A549 (cell line): ENCODE results near the gene SLC22A13. TPM values are rescaled to one million over a fixed set of nuclear protein-coding genes. Genes with fewer than 3 reads are reported as not detected.

ENCODE experiments used
- ATAC-seq, 2 experiments: fragments of 200-7000 bp in 1 of 2; fragments of >200 bp in 1 of 2; cut with Nextera tagmentation in 1 of 2; cut with Tn5 transposase in 1 of 2; 3 replicates each; pipeline versions ENCODE4 v1.8.0 to v1.9.1; 2018 to 2020; ENCODE audit warnings: mild to moderate bottlenecking in 1 of 2, moderate library complexity in 1 of 2
- CTCF ChIA-PET: fragments of 300-600 bp; sonication (Branson Sonifier 250); formaldehyde crosslinking; extraction: SDS; loops from one replicate; lab custom pipeline; 2021; ENCODE audit warnings: antibody characterized with exemption, inconsistent platforms; lab: Yijun Ruan, JAX
- POLR2A ChIA-PET: fragments of 350-600 bp; formaldehyde crosslinking; extraction: SDS; loops from one replicate; lab custom pipeline; 2021; ENCODE audit warnings: antibody characterized with exemption, inconsistent platforms; lab: Yijun Ruan, JAX
- DNase-seq, 2 experiments: peaks; one replicate each; pipeline versions ENCODE4 v3.0.0 to v3.0.0-alpha.2; 2011 to 2016; ENCODE audit warnings: low read depth in 1 of 2, low spot score in 1 of 2
- FAIRE-seq: peaks from 2 replicates; lab custom pipeline; 2011; peaks lifted over from hg19 to GRCh38; lab: Jason Lieb, UNC
- H3K27ac ChIP-seq, 2 experiments: fragments of >200 bp; sonication (Bioruptor Twin); formaldehyde crosslinking; 3 replicates each; pipeline ENCODE4 v1.5.1; 2016 to 2017
- H3K4me1 ChIP-seq: fragments of >200 bp; sonication (Bioruptor Twin); formaldehyde crosslinking; 3 replicates; pipeline ENCODE4 v1.6.1; 2016
- H3K4me2 ChIP-seq: fragments of >200 bp; sonication (Bioruptor Twin); formaldehyde crosslinking; 3 replicates; pipeline ENCODE4 v1.6.1; 2016
- H3K4me3 ChIP-seq: fragments of >200 bp; sonication (Bioruptor Twin); formaldehyde crosslinking; 3 replicates; pipeline ENCODE4 v1.5.1; 2016
- H3K9me3 ChIP-seq: fragments of >200 bp; sonication (Bioruptor Twin); formaldehyde crosslinking; 3 replicates; pipeline ENCODE4 v1.6.1; 2016
- CEBPB ChIP-seq, 2 experiments: fragments of >200 bp in 1 of 2; sonication (Bioruptor Twin) in 1 of 2; formaldehyde crosslinking in 1 of 2; IDR thresholded peaks; 2 replicates each; pipeline ENCODE4 v1.6.1; 2012 to 2016
- CHD4 ChIP-seq: fragments of 200-600 bp; sonication (generic); IDR thresholded peaks from 2 replicates; pipeline ENCODE4 v1.6.1; 2016; ENCODE audit warnings: antibody characterized with exemption, mild to moderate bottlenecking, borderline replicate concordance
- E2F6 ChIP-seq: IDR thresholded peaks from 2 replicates; pipeline ENCODE4 v1.6.1; 2012; ENCODE audit warnings: low read depth, borderline replicate concordance
- EP300 ChIP-seq, 2 experiments: fragments of >200 bp; sonication (Bioruptor Twin); formaldehyde crosslinking; IDR thresholded peaks; 2 replicates in 1 of 2; 3 replicates in 1 of 2; pipeline ENCODE4 v1.6.1; 2016 to 2017
- HMGXB4 ChIP-seq: fragments of 250-450 bp; sonication (Bioruptor Pico); IDR thresholded peaks from 2 replicates; pipeline ENCODE4 v1.5.0; 2021; ENCODE audit warnings: mild to moderate bottlenecking, moderate library complexity, borderline replicate concordance
- HOXA7 ChIP-seq: fragments of 250-450 bp; sonication (Bioruptor Pico); IDR thresholded peaks from 2 replicates; pipeline ENCODE4 v1.5.0; 2020; ENCODE audit warnings: mild to moderate bottlenecking, moderate library complexity
- JUNB ChIP-seq: fragments of >200 bp; sonication (Bioruptor Twin); formaldehyde crosslinking; IDR thresholded peaks from 2 replicates; pipeline ENCODE4 v1.6.1; 2016
- KDM1A ChIP-seq: fragments of 200-600 bp; sonication (generic); IDR thresholded peaks from 2 replicates; pipeline ENCODE4 v1.6.1; 2016; ENCODE audit warnings: low read depth, mild to moderate bottlenecking
- KDM5A ChIP-seq: fragments of 200-600 bp; sonication (generic); IDR thresholded peaks from 2 replicates; pipeline ENCODE4 v1.6.1; 2016; ENCODE audit warnings: antibody characterized with exemption, mild to moderate bottlenecking
- MYC ChIP-seq: IDR thresholded peaks from 2 replicates; pipeline ENCODE4 v1.6.1; 2012; ENCODE audit warnings: mild to moderate bottlenecking, inconsistent platforms, low read length, improper control_type of control experiment, borderline replicate concordance
- NFE2L2 ChIP-seq: fragments of 150-350 bp; conservative IDR thresholded peaks from 2 replicates; pipeline ENCODE4 v1.6.1; 2014; ENCODE audit warnings: low read length
- REST ChIP-seq: fragments of 200-600 bp; sonication (generic); IDR thresholded peaks from 2 replicates; pipeline ENCODE4 v1.6.1; 2016; ENCODE audit warnings: antibody characterized with exemption, mild to moderate bottlenecking, moderate library complexity
- RFX5 ChIP-seq: fragments of 450-650 bp; IDR thresholded peaks from 2 replicates; pipeline ENCODE4 v1.7.1; 2014; ENCODE audit warnings: antibody characterized with exemption, mild to moderate bottlenecking, moderate library complexity
- RNF2 ChIP-seq: fragments of 200-600 bp; sonication (generic); IDR thresholded peaks from 2 replicates; pipeline ENCODE4 v1.6.1; 2016; ENCODE audit warnings: low read depth, mild to moderate bottlenecking, antibody characterized with exemption, moderate library complexity, borderline replicate concordance
- SREBF2 ChIP-seq: fragments of 450-650 bp; IDR thresholded peaks from 2 replicates; pipeline ENCODE4 v1.6.1; 2014; ENCODE audit warnings: mild to moderate bottlenecking, moderate library complexity
- TFCP2L1 ChIP-seq: fragments of 250-450 bp; sonication (Bioruptor Pico); IDR thresholded peaks from 2 replicates; pipeline ENCODE4 v1.5.0; 2021; ENCODE audit warnings: mild to moderate bottlenecking
- ZNF302 ChIP-seq: fragments of 250-450 bp; sonication (Bioruptor Pico); IDR thresholded peaks from 2 replicates; pipeline ENCODE4 v1.9.0; 2021; ENCODE audit warnings: inconsistent platforms, mild to moderate bottlenecking, moderate library complexity
- ZSCAN20 ChIP-seq: fragments of 250-450 bp; sonication (Bioruptor Pico); IDR thresholded peaks from 2 replicates; pipeline ENCODE4 v1.8.0; 2022; ENCODE audit warnings: mild to moderate bottlenecking, moderate library complexity
- WGBS: methylation state at CpG from one replicate; pipeline ENCODE4 v1.1.6; 2017; ENCODE audit errors: missing lambda C conversion rate; 5-methylcytosine and 5-hydroxymethylcytosine counted together
- polyA plus RNA-seq, 4 experiments: library from polyadenylated mRNA; depleted of rRNA in 3 of 4; stranded (reverse); fragments of >200 nt; fragmentation: RNase III in 1 of 4; extraction: RNeasy Plus Mini Kit Qiagen cat#74134 plus additional on column Dnase treatment in 1 of 4; gene quantifications; 2 replicates in 3 of 4; 3 replicates in 1 of 4; pipeline ENCODE4 v1.2.3, GENCODE V29; 2011 to 2017
- TF ChIP-seq, protein P1 (sequence below): IDR thresholded peaks from 2 replicates; pipeline ENCODE4 v1.6.1; 2012
- TF ChIP-seq, protein P2 (sequence below): fragments of >200 bp; sonication (Bioruptor Twin); formaldehyde crosslinking; IDR thresholded peaks from 3 replicates; pipeline ENCODE4 v1.6.1; 2016
- TF ChIP-seq, protein P3 (sequence below): fragments of >200 bp; sonication (Bioruptor Twin); formaldehyde crosslinking; IDR thresholded peaks from 2 replicates; pipeline ENCODE4 v1.6.1; 2016

Gene SLC22A13
- polyA plus RNA-seq, 2 of the 4 experiments (the other 2 are of a cell fraction): 0.13 to 0.21 TPM

GRCh38 chr3:38276917-38277630, 11.5 kb downstream of the SLC22A13 start:
- no peak for FAIRE-seq
- no peak for DNase-seq
- H3K4me3 ChIP-seq: no peak overlapping the region
- no peaks in the 10 kb centered on the region for H3K9me3 ChIP-seq
- ATAC-seq: no peak
- TF ChIP-seq, protein P1, sequence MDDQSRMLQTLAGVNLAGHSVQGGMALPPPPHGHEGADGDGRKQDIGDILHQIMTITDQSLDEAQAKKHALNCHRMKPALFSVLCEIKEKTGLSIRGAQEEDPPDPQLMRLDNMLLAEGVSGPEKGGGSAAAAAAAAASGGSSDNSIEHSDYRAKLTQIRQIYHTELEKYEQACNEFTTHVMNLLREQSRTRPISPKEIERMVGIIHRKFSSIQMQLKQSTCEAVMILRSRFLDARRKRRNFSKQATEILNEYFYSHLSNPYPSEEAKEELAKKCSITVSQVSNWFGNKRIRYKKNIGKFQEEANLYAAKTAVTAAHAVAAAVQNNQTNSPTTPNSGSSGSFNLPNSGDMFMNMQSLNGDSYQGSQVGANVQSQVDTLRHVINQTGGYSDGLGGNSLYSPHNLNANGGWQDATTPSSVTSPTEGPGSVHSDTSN: no peak
- TF ChIP-seq MYC: no peak
- no peak for TF ChIP-seq E2F6
- TF ChIP-seq ZSCAN20 (CRISPR knock-in tag): no peak
- no peak for TF ChIP-seq EP300 (IDR thresholded peaks at IDR 0.05)
- TF ChIP-seq HMGXB4 (CRISPR knock-in tag): no peak
- TF ChIP-seq TFCP2L1 (CRISPR knock-in tag): no peak
- no peak for TF ChIP-seq RFX5
- no peak for TF ChIP-seq KDM5A
- TF ChIP-seq SREBF2: no peak
- TF ChIP-seq CHD4: no peak
- no peak for TF ChIP-seq RNF2
- TF ChIP-seq, protein P2, sequence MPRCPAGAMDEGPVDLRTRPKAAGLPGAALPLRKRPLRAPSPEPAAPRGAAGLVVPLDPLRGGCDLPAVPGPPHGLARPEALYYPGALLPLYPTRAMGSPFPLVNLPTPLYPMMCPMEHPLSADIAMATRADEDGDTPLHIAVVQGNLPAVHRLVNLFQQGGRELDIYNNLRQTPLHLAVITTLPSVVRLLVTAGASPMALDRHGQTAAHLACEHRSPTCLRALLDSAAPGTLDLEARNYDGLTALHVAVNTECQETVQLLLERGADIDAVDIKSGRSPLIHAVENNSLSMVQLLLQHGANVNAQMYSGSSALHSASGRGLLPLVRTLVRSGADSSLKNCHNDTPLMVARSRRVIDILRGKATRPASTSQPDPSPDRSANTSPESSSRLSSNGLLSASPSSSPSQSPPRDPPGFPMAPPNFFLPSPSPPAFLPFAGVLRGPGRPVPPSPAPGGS: no peak
- no peak for TF ChIP-seq ZNF302 (CRISPR knock-in tag)
- no peak for TF ChIP-seq HOXA7
- TF ChIP-seq, protein P3, sequence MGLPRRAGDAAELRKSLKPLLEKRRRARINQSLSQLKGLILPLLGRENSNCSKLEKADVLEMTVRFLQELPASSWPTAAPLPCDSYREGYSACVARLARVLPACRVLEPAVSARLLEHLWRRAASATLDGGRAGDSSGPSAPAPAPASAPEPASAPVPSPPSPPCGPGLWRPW: no peak
- TF ChIP-seq KDM1A: no peak
- TF ChIP-seq, all 56 proteins: peak for 0
- 73% methylated on average over 13 of the region's 13 CpGs for WGBS
- no peak overlapping the region for H3K27ac ChIP-seq
- H3K4me1 ChIP-seq: no peaks in the 10 kb centered on the region
- POLR2A ChIA-PET: no interaction called here
- H3K4me2 ChIP-seq: no peak overlapping the region
- CTCF ChIA-PET: no interaction called here

DNA sequence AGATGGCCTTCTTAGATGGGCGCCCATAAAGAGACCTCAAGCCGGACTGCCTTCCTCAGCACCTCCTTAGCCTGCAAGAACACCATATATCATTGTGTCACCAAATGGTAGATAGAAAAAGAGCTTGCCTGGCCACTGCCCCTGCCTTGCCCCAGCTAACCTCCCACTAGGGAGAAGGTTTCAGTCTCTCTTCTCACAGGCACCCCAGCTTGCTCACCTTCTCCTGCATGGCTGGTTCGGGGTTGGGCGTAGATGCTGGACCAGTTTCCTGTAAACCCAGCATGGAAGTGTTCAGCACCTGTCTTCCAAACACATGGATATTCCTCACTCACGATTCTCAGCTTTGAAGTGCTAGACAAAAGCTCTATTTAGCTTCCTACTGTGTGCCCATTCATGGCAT, 13.2 kb downstream of the SLC22A13 start:
- Histone ChIP-seq H3K27ac (no peak overlapping the region), H3K4me1 (no peaks in the 10 kb centered on the region), H3K4me2 (no peak overlapping the region), H3K9me3 (no peaks in the 10 kb centered on the region), H3K4me3 (no peak overlapping the region)
- 81% methylated on average over 5 of the region's 5 CpGs for WGBS
- POLR2A ChIA-PET: no interaction called here
- CTCF ChIA-PET: interaction anchor here (1.0 to 1.3 kb wide), 2 partner anchors 68 to 70 kb away, joined by 3 to 4 read pairs; partner anchors contain the start of gene XYLB
- no peak for FAIRE-seq
- DNase-seq: no peak
- no peak for TF ChIP-seq CEBPB (IDR thresholded peaks at IDR 0.05)
- TF ChIP-seq REST: no peak
- no peak for TF ChIP-seq NFE2L2
- no peak for TF ChIP-seq JUNB
- ATAC-seq: no peak
